GM12878 (cell line): Measurements from ENCODE around the gene ADAP1. TPM values are rescaled to one million over a fixed set of nuclear protein-coding genes. Genes with fewer than 3 reads are reported as not detected.

Source experiments
- ATAC-seq: fragments of 200-7000 bp; cut with Tn5 transposase; 3 replicates; pipeline ENCODE4 v1.9.1; 2020; ENCODE audit warnings: mild to moderate bottlenecking, moderate library complexity
- BruUV-seq: library from RNA; stranded (reverse); fragments of 400-500 nt; replicated peaks from 2 replicates; lab custom pipeline; 2021; lab: Mats Ljungman, UMichigan
- CTCF ChIA-PET: fragments of 300-600 bp; sonication (Branson Sonifier 250); formaldehyde crosslinking; extraction: SDS; loops from one replicate; lab custom pipeline; 2021; ENCODE audit warnings: inconsistent platforms; lab: Yijun Ruan, JAX
- POLR2A ChIA-PET: fragments of 350-600 bp; formaldehyde crosslinking; extraction: SDS; loops from one replicate; lab custom pipeline; 2021; ENCODE audit warnings: inconsistent platforms; lab: Charles Lee
- RAD21 ChIA-PET: fragments of 300-600 bp; sonication (Branson Sonifier 250); formaldehyde crosslinking; loops from one replicate; lab custom pipeline; 2023; ENCODE audit warnings: antibody characterized with exemption; ENCODE audit not compliant: unreplicated experiment; lab: Charles Lee
- SMC1A ChIA-PET: fragments of 300-600 bp; sonication (Branson Sonifier 250); formaldehyde crosslinking; loops from one replicate; lab custom pipeline; 2023; ENCODE audit not compliant: unreplicated experiment, uncharacterized antibody; lab: Charles Lee
- DNase-seq: peaks from one replicate; pipeline ENCODE4 v3.0.0-alpha.2; 2011; ENCODE audit warnings: low read depth, low spot score
- FAIRE-seq: peaks from 3 replicates; lab custom pipeline; 2011; peaks lifted over from hg19 to GRCh38; lab: Jason Lieb, UNC
- H2AFZ ChIP-seq: 2 replicates; pipeline ENCODE4 v1.6.0; 2011; ENCODE audit warnings: low read depth, low read length, control low read depth; ENCODE audit not compliant: control insufficient read depth
- H3K27ac ChIP-seq: 2 replicates; pipeline ENCODE4 v1.5.1; 2011; ENCODE audit warnings: control low read depth; ENCODE audit not compliant: control insufficient read depth, insufficient read depth
- H3K27me3 ChIP-seq, 2 experiments: replicated peaks in 1 of 2; 2 replicates each; pipeline versions ENCODE4 v1.6.0 to v1.6.1; 2011; ENCODE audit warnings: low read length in 1 of 2; ENCODE audit not compliant: control insufficient read depth in 2 of 2, insufficient read depth in 2 of 2
- H3K36me3 ChIP-seq, 2 experiments: 2 replicates each; pipeline ENCODE4 v1.5.1; 2011; ENCODE audit warnings: low read length in 1 of 2; ENCODE audit not compliant: control insufficient read depth in 2 of 2, insufficient read depth in 2 of 2
- H3K4me1 ChIP-seq: 2 replicates; pipeline ENCODE4 v1.6.1; 2011; ENCODE audit warnings: mild to moderate bottlenecking, low read length, moderate library complexity, mixed read lengths; ENCODE audit not compliant: control insufficient read depth, insufficient read depth
- H3K4me2 ChIP-seq: 2 replicates; pipeline ENCODE4 v1.6.0; 2011; ENCODE audit warnings: control low read depth; ENCODE audit not compliant: control insufficient read depth, insufficient read depth
- H3K4me3 ChIP-seq: fragments of 200-600 bp; sonication (generic); 2 replicates; pipeline ENCODE4 v1.5.1; 2016
- H3K79me2 ChIP-seq: 2 replicates; pipeline ENCODE4 v1.6.0; 2011; ENCODE audit warnings: low read length; ENCODE audit not compliant: control insufficient read depth, insufficient read depth
- H3K9ac ChIP-seq: 2 replicates; pipeline ENCODE4 v1.8.0; 2011; ENCODE audit warnings: low read length, control low read depth, mixed read lengths; ENCODE audit not compliant: control insufficient read depth, insufficient read depth
- H3K9me3 ChIP-seq: replicated peaks from 3 replicates; pipeline ENCODE4 v1.5.1; 2011; ENCODE audit warnings: mild to moderate bottlenecking, low read length; ENCODE audit not compliant: control insufficient read depth, insufficient read depth
- H4K20me1 ChIP-seq: 2 replicates; pipeline ENCODE4 v1.6.0; 2011; ENCODE audit not compliant: control insufficient read depth, insufficient read depth
- ATF3 ChIP-seq: IDR thresholded peaks from 2 replicates; pipeline ENCODE4 v1.6.1; 2011; ENCODE audit warnings: low read depth, mild to moderate bottlenecking, low read length, moderate library complexity, borderline replicate concordance; ENCODE audit errors: extremely low read depth
- CBX3 ChIP-seq: fragments of 200-600 bp; sonication (generic); IDR thresholded peaks from 2 replicates; pipeline ENCODE4 v1.6.1; 2016; ENCODE audit warnings: low read depth, borderline replicate concordance
- CTCF ChIP-seq, 3 experiments: IDR thresholded peaks in 2 of 3; conservative IDR thresholded peaks in 1 of 3; 2 replicates each; pipeline ENCODE4 v1.5.1; 2011; ENCODE audit warnings: low read depth in 3 of 3, low read length in 3 of 3, mild to moderate bottlenecking in 3 of 3, control low read depth in 2 of 3, moderate library complexity in 2 of 3, inconsistent platforms in 1 of 3, mixed read lengths in 1 of 3; ENCODE audit not compliant: control insufficient read depth in 2 of 3, insufficient read depth in 1 of 3; ENCODE audit errors: extremely low read depth in 1 of 3
- SIN3A ChIP-seq: IDR thresholded peaks from 2 replicates; pipeline ENCODE4 v1.6.1; 2012; ENCODE audit warnings: low read depth, low read length, improper control_type of control experiment
- ZNF207 ChIP-seq: fragments of 450-650 bp; IDR thresholded peaks from 2 replicates; pipeline ENCODE4 v1.6.1; 2014; ENCODE audit warnings: antibody characterized with exemption, mild to moderate bottlenecking, borderline replicate concordance
- ZNF592 ChIP-seq: fragments of 450-650 bp; IDR thresholded peaks from 2 replicates; pipeline ENCODE4 v1.6.1; 2017; ENCODE audit warnings: mild to moderate bottlenecking, moderate library complexity
- WGBS: methylation state at CpG from one replicate; pipeline ENCODE4 v1.1.6; 2016; ENCODE audit warnings: low lambda C conversion rate; ENCODE audit not compliant: insufficient replicate concordance, insufficient coverage; ENCODE audit errors: missing lambda C conversion rate; 5-methylcytosine and 5-hydroxymethylcytosine counted together
- in situ Hi-C: fragments of 300-500 bp; cut with MboI; formaldehyde crosslinking; loops from 9 replicates; pipeline ENCODE4 v1.14.3; 2018; ENCODE audit warnings: mixed read lengths
- intact Hi-C: fragments of 100-400 bp; cut with micrococcal nuclease; formaldehyde crosslinking; loops from one replicate; pipeline ENCODE4 v1.14.2; 2022; ENCODE audit not compliant: unreplicated experiment
- polyA plus RNA-seq, 11 experiments: library from polyadenylated mRNA; depleted of rRNA in 4 of 11; unstranded in 6 of 11; stranded (reverse) in 5 of 11; fragments of >200 nt; fragmentation: Nextera tagmentation in 4 of 11; fragmentation: Illumina TruSeq in 1 of 11; extraction: Ambion mirVana in 4 of 11; extraction: Trizol in 1 of 11; gene quantifications; 1 replicate in 1 of 11; 2 replicates in 10 of 11; pipeline versions ENCODE4 v1.2.1 to v1.2.3, GENCODE V29; 2011 to 2016; ENCODE audit warnings: inconsistent platforms in 2 of 11, missing spikeins in 2 of 11, low read depth in 1 of 11
- total RNA-seq, 4 experiments: library from RNA; depleted of rRNA in 3 of 4; stranded (reverse); fragments of >200 nt in 3 of 4; fragmentation: Illumina TruSeq in 1 of 4; extraction: Trizol in 1 of 4; gene quantifications; 2 replicates each; pipeline versions ENCODE4 v1.2.1 to v1.2.3, GENCODE V29; 2013 to 2021

The ADAP1 gene
- total and polyA plus RNA-seq, 10 of the 15 experiments (the other 5 are each of a cell fraction or from before 2014, with no cell fraction given): 0.22 to 44.2 (median 22.0) TPM; not detected in 1

GRCh38 chr7:867406-868188, 86.9 kb downstream of the ADAP1 start:
- in situ Hi-C loops: no loop called here
- SMC1A ChIA-PET: no interaction called here

More at GRCh38 chr7:867406-868188, 86.9 kb downstream of the ADAP1 start:
- BruUV-seq: no TSS peak
- no peaks in the 10 kb centered on the region for H3K4me1 ChIP-seq
- ChIA-PET RAD21 (no interaction called here), POLR2A (no interaction called here), CTCF (no interaction called here)
- peaks cover 11 to 26% of the 10 kb centered on the region in 2 experiments for H3K36me3 ChIP-seq
- no peak overlapping the region for H3K4me3 ChIP-seq
- DNase-seq (no peak), FAIRE-seq (no peak), ATAC-seq (no peak)
- TF ChIP-seq SIN3A: no peak
- TF ChIP-seq ZNF592: no peak
- no peak for TF ChIP-seq ATF3
- TF ChIP-seq CBX3: no peak
- no peak for TF ChIP-seq CTCF (IDR thresholded peaks at IDR 0.05 in 2 of 3, conservative IDR thresholded peaks at IDR 0.05 in 1 of 3; ENCODE audit: control insufficient read depth in 2 of 3, extremely low read depth in 1 of 3, insufficient read depth in 1 of 3, low read depth in 3 of 3, low read length in 3 of 3)
- no peak for TF ChIP-seq ZNF207
- H2AFZ ChIP-seq: no peak overlapping the region
- intact Hi-C loops: no loop called here
- no peaks in the 10 kb centered on the region for H3K9me3 ChIP-seq
- no peak overlapping the region for H3K9ac ChIP-seq
- no peaks in the 10 kb centered on the region for H3K27me3 ChIP-seq
- no peaks in the 10 kb centered on the region for H3K79me2 ChIP-seq
- no peak overlapping the region for H3K4me2 ChIP-seq
- H3K27ac ChIP-seq: no peak overlapping the region
- no peaks in the 10 kb centered on the region for H4K20me1 ChIP-seq
- WGBS: 89% methylated on average over 22 of the region's 22 CpGs
